Caco-2 (cell line): ENCODE measurements around the gene TIMP3. TPM values are rescaled to one million over a fixed set of nuclear protein-coding genes. Genes with fewer than 3 reads are reported as not detected.

Experiments
- BruUV-seq: library from RNA; stranded (reverse); fragments of 400-500 nt; replicated peaks from 2 replicates; lab custom pipeline; 2021; lab: Mats Ljungman, UMichigan
- CTCF ChIA-PET: fragments of 300-600 bp; sonication (Branson Sonifier 250); formaldehyde crosslinking; loops from one replicate; lab custom pipeline; 2022; ENCODE audit warnings: antibody characterized with exemption; lab: Charles Lee
- POLR2A ChIA-PET: fragments of 300-600 bp; sonication (Branson Sonifier 250); formaldehyde crosslinking; loops from one replicate; lab custom pipeline; 2022; ENCODE audit warnings: antibody characterized with exemption; lab: Charles Lee
- DNase-seq, 2 experiments: peaks; one replicate each; pipeline versions ENCODE4 v3.0.0 to v3.0.0-alpha.2; 2020 to 2022
- H3K27me3 ChIP-seq: replicated peaks from 2 replicates; pipeline ENCODE4 v1.6.0; 2011; ENCODE audit warnings: low read length; ENCODE audit not compliant: control insufficient read depth, insufficient read depth
- H3K36me3 ChIP-seq: 2 replicates; pipeline ENCODE4 v1.5.1; 2011; ENCODE audit warnings: low read length; ENCODE audit not compliant: control insufficient read depth, insufficient read depth
- H3K4me1 ChIP-seq: fragments of 250-450 bp; sonication (Bioruptor Pico); 2 replicates; pipeline ENCODE4 v1.5.1; 2020; ENCODE audit warnings: mild to moderate bottlenecking
- H3K4me3 ChIP-seq: 2 replicates; pipeline ENCODE4 v1.5.1; 2011; ENCODE audit warnings: low read depth, mild to moderate bottlenecking, control low read depth, low read length
- H3K9me3 ChIP-seq: fragments of 250-450 bp; sonication (Bioruptor Pico); 2 replicates; pipeline ENCODE4 v1.5.1; 2020; ENCODE audit warnings: mild to moderate bottlenecking, moderate library complexity
- H3K27ac Mint-ChIP-seq: one replicate; pipeline ENCODE4 v1.8.0; 2022; ENCODE audit warnings: mixed read lengths; ENCODE audit not compliant: unreplicated experiment
- H3K27me3 Mint-ChIP-seq: one replicate; pipeline ENCODE4 v1.8.0; 2022; ENCODE audit warnings: mixed read lengths; ENCODE audit not compliant: insufficient read depth, unreplicated experiment
- H3K36me3 Mint-ChIP-seq: one replicate; pipeline ENCODE4 v1.8.0; 2022; ENCODE audit warnings: mild to moderate bottlenecking, mixed read lengths; ENCODE audit not compliant: insufficient read depth, unreplicated experiment
- H3K4me1 Mint-ChIP-seq: one replicate; pipeline ENCODE4 v1.8.0; 2022; ENCODE audit warnings: low read depth, mixed read lengths; ENCODE audit not compliant: unreplicated experiment
- H3K4me3 Mint-ChIP-seq: one replicate; pipeline ENCODE4 v1.8.0; 2022; ENCODE audit warnings: mild to moderate bottlenecking, moderate library complexity, mixed read lengths; ENCODE audit not compliant: unreplicated experiment
- H3K9me3 Mint-ChIP-seq: one replicate; pipeline ENCODE4 v1.8.0; 2022; ENCODE audit warnings: mixed read lengths; ENCODE audit not compliant: unreplicated experiment
- CTCF ChIP-seq, 2 experiments: fragments of 200-600 bp in 1 of 2; IDR thresholded peaks; 1 replicate in 1 of 2; 2 replicates in 1 of 2; pipeline versions ENCODE4 v1.5.1 to v1.8.0; 2011 to 2022; ENCODE audit warnings: antibody characterized with exemption in 1 of 2, control low read depth in 1 of 2, inconsistent platforms in 1 of 2, low read depth in 1 of 2, low read length in 1 of 2, mild to moderate bottlenecking in 1 of 2, moderate library complexity in 1 of 2; ENCODE audit not compliant: insufficient read depth in 1 of 2, severe bottlenecking in 1 of 2, unreplicated experiment in 1 of 2
- intact Hi-C: fragments of 100-400 bp; cut with micrococcal nuclease; formaldehyde crosslinking; loops from one replicate; pipeline ENCODE4 v1.10.0; 2022; ENCODE audit not compliant: unreplicated experiment
- total RNA-seq: library from RNA; stranded (reverse); gene quantifications from 2 replicates; pipeline ENCODE4 v1.2.3, GENCODE V29; 2022

TIMP3 gene
- total RNA-seq, 1 experiment from 2014 or later, result 86.4 TPM

- no peak for TF ChIP-seq CTCF (IDR thresholded peaks at IDR 0.05; ENCODE audit: insufficient read depth in 1 of 2, low read depth in 1 of 2, low read length in 1 of 2, severe bottlenecking in 1 of 2, unreplicated experiment in 1 of 2)
- no peak overlapping the region for H3K4me3 ChIP-seq
- no TSS peak for BruUV-seq
- intact Hi-C loops, result no loop called here
- H3K36me3 Mint-ChIP-seq, result no peaks in the 10 kb centered on the region
- no peaks in the 10 kb centered on the region for H3K9me3 Mint-ChIP-seq
- ChIA-PET CTCF (no interaction called here), POLR2A (no interaction called here)
- no peak overlapping the region for H3K4me3 Mint-ChIP-seq
- no peak for DNase-seq
- H3K4me1 Mint-ChIP-seq, result no peaks in the 10 kb centered on the region
- no peaks in the 10 kb centered on the region for H3K9me3 ChIP-seq
- peaks cover 5% of the 10 kb centered on the region for H3K27me3 Mint-ChIP-seq
- 0 out of 2 replicates have a peak, but pooled peaks cover 4% of the 10 kb centered on the region for H3K4me1 ChIP-seq
- no peaks in the 10 kb centered on the region; the same call in 1 of the 2 replicates for H3K36me3 ChIP-seq
- no peaks in the 10 kb centered on the region; the same call in 1 of the 2 replicates for H3K27me3 ChIP-seq
- no peak overlapping the region for H3K27ac Mint-ChIP-seq
Observed at GRCh38 chr22:32882360-32882755, 80.9 kb downstream of the TIMP3 start.

DNA sequence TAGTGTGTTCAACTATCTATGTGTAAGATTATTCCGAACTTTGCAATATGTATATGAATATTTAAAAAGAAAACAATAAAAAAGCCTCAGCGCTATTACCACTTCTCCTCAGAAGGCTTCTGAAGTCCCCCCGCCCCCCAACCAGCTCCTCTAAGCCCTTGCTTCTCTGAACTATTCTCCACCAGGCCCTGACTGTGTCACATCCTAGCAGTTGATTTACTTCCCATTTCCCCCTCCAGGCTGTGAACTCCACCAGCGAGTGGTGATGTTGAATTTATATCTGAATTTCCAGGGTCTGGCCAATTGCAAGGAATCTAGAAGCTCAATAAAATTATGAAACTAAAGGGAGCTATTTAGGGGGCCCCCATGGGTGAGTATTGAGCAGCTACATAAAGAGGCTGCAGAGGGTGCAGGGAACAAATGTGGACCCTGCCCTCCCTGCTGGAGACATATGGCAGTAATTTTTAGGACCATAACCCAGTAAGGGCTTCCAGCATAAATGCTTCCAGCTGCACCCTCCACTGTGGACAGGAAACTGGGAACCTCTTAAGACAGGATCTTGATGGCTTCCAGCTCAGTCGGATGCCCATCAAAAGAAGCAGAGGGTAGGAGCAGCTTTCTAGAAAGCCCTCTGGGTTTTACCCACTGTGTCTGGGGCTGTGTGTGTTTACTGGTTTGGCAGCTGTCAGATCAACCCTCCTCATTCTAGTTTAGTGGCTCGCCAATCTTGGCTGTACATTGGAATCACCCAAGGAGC is 81.4 kb downstream of the TIMP3 start:
- Histone ChIP-seq H3K9me3 (no peaks in the 10 kb centered on the region), H3K27me3 (no peaks in the 10 kb centered on the region), H3K4me1 (0 out of 2 replicates have a peak, but pooled peaks cover 4% of the 10 kb centered on the region), H3K36me3 (no peaks in the 10 kb centered on the region; the same call in 1 of the 2 replicates), H3K4me3 (no peak overlapping the region)
- H3K9me3 Mint-ChIP-seq, result no peaks in the 10 kb centered on the region
- no peak for TF ChIP-seq CTCF (IDR thresholded peaks at IDR 0.05; ENCODE audit: insufficient read depth in 1 of 2, low read depth in 1 of 2, low read length in 1 of 2, severe bottlenecking in 1 of 2, unreplicated experiment in 1 of 2)
- peaks cover 5% of the 10 kb centered on the region for H3K27me3 Mint-ChIP-seq
- DNase-seq, result no peak
- POLR2A ChIA-PET, result no interaction called here
- BruUV-seq, result no TSS peak
- H3K27ac Mint-ChIP-seq, result no peak overlapping the region
- no peak overlapping the region for H3K4me3 Mint-ChIP-seq
- CTCF ChIA-PET, result no interaction called here
- H3K36me3 Mint-ChIP-seq, result no peaks in the 10 kb centered on the region
- intact Hi-C loops, result no loop called here
- no peaks in the 10 kb centered on the region for H3K4me1 Mint-ChIP-seq

DNA sequence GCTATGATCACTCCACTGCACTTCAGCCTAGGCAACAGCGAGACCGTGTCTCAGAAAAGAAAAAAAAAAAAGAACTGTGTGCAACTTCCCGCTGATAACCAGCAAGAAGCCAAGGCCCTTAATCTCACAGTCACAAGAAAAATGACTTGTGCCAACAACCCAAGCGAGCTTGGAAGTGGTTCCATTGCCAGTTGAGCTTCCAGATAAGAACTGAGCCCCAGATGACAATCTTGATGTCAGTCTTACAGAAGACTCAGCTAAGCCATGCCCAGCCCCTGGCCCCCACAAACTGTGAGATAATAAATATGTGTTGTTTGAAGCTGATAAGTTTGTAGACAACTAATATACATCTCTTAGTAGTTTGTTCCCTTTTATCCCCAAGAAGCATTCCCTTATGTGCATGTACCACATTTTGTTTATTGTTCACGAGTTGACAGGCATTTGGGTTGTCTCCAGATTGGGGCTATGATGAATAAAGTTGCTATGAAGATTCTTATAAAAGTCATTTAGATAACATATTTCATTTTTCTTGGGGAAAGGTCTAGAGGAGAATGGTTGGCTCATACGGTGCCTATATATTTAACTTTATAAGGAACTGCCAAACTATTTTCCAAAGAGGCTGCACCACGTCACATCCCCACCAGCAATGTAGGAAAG is 85.9 kb downstream of the TIMP3 start:
- Mint-ChIP-seq H3K36me3 (no peaks in the 10 kb centered on the region), H3K4me3 (no peak overlapping the region), H3K4me1 (no peaks in the 10 kb centered on the region), H3K9me3 (no peaks in the 10 kb centered on the region), H3K27me3 (peaks cover 2% of the 10 kb centered on the region), H3K27ac (no peak overlapping the region)
- H3K4me3 ChIP-seq, result no peak overlapping the region
- ChIA-PET CTCF (no interaction called here), POLR2A (no interaction called here)
- intact Hi-C loops, result no loop called here
- H3K27me3 ChIP-seq, result no peaks in the 10 kb centered on the region
- BruUV-seq, result no TSS peak
- no peaks in the 10 kb centered on the region for H3K4me1 ChIP-seq
- H3K36me3 ChIP-seq, result no peaks in the 10 kb centered on the region
- no peak for TF ChIP-seq CTCF (IDR thresholded peaks at IDR 0.05; ENCODE audit: insufficient read depth in 1 of 2, low read depth in 1 of 2, low read length in 1 of 2, severe bottlenecking in 1 of 2, unreplicated experiment in 1 of 2)
- DNase-seq, result no peak
- H3K9me3 ChIP-seq, result no peaks in the 10 kb centered on the region
